Fibroblast of mammary gland (primary cell): Measurements from ENCODE around the gene CDC42EP2.

Experiments
- DNase-seq: peaks from one replicate; pipeline ENCODE4 v3.0.0-alpha.2; 2010; ENCODE audit warnings: low read depth
- H3K4me3 ChIP-seq: 2 replicates; pipeline ENCODE4 v1.5.1; 2011; ENCODE audit warnings: low read depth, mild to moderate bottlenecking, low read length, moderate library complexity; ENCODE audit not compliant: control insufficient read depth
- CTCF ChIP-seq: conservative IDR thresholded peaks from 2 replicates; pipeline ENCODE4 v1.5.1; 2011; ENCODE audit warnings: low read depth, low read length, inconsistent platforms; ENCODE audit not compliant: control insufficient read depth, insufficient read depth

CDC42EP2 gene

DNA sequence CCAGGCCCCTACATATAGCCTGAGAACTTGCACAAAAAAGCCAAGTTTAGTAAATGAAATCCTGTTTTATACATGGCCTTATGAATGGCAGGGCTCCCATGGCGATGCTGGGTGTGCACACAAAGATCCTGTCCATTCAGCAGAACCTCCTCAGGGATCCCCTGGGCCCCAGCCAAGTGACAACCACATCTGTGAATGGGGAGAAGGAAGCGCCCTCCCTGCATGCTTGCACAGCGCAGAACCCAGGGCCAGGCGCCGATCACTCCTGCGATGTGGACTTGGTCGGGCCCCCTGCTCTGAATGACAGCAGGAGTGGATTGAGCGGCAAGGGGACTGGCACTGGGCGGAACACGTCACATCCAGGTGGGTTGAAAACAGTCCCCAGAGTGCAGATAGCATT, 4.5 kb upstream of the CDC42EP2 start:
- no peak for TF ChIP-seq CTCF
- DNase-seq = no peak

DNA sequence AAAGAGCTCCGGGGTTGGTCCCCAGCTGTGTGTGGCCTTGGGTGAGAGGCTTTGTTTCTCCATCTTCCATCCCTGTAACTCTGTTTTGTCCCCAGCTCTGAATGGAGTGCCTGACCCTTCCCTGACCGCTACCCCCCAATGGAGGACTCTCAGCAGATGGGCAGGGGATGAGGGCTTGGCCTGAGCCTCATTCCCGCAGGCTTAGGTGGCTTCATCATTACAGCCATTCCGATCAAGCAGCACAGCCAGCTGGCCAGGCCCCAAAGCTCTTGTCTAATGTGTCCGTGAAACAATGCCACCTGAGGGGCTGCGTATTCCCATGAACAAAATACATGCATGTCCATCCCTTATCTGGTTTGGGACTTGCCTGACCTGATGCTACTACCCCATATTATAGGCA, 3.9 kb upstream of the CDC42EP2 start:
- TF ChIP-seq CTCF = no peak
- H3K4me3 ChIP-seq = no peak overlapping the region
- peak; percentile 54 for DNase-seq

More for the DNA sequence above, 4.5 kb upstream of the CDC42EP2 start:
- H3K4me3 ChIP-seq = no peak overlapping the region

DNA sequence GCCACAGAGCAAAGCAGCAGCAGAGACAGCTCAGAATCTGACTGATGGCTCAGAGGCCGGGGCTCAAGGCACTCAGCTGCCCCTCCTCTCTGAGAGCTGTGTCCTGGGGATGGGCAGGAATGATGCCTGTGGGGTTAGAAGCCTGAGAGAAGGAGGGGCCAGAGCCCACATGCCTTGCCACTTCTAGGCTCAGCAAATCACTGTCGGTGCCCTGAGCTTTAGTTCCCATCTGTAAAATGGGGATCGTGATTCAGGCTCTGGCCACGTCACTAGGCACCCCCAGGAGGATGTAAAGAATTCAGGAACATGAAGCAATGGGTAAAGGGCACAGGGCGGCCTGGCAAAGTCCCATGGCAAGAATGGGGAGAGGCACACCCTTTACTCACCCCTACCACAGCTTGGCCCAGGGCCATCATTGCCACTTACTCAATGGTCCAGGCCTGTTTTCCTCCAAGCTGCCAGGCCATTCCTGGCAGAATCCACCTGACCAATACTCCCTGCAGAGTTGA, 3.4 kb upstream of the CDC42EP2 start:
- H3K4me3 ChIP-seq = no peak overlapping the region
- peak; percentile 71 for DNase-seq
- no peak for TF ChIP-seq CTCF

DNA sequence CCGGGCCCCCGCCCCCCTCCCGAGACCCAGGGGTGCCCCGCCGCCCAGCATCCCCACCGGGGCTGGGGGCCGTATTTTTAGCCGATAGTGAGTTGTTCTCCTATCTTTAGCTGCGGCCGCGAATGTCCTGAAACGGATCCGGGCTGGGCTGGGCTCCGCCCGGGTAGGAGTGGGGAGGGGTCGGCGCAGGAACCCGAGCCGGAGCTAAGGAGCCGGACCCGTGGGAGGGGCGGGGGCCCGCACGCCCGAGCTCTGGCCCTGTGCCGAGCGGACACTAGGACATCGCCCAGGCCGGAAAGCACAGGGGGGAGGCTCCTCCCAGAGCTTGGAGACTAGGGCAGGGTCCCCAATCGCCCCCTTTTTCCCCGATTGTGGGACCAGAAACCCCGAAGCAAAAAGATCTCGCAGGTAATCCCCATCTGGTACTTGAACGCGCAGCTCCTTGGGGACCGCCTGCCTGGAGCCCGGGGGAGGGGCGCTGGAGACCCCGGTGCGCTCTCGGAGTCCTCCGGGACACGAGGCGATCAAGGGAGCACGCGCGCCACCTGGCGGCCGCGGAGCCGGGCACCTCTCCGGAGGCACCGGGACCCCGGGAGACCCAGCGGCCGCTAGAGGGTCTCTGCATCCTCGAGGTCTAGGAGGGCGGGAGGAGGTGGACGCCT, 669 bp downstream of the CDC42EP2 start:
- peak; percentile 68 for DNase-seq
- TF ChIP-seq CTCF = peak; percentile 61
- peak overlapping the region; percentile 90 for H3K4me3 ChIP-seq

- H3K4me3 ChIP-seq = peak overlapping the region; percentile 90
- no peak for DNase-seq
- no peak for TF ChIP-seq CTCF
These were observed 1.2 kb downstream of the CDC42EP2 start for GRCh38 chr11:65315866-65316226.

DNA sequence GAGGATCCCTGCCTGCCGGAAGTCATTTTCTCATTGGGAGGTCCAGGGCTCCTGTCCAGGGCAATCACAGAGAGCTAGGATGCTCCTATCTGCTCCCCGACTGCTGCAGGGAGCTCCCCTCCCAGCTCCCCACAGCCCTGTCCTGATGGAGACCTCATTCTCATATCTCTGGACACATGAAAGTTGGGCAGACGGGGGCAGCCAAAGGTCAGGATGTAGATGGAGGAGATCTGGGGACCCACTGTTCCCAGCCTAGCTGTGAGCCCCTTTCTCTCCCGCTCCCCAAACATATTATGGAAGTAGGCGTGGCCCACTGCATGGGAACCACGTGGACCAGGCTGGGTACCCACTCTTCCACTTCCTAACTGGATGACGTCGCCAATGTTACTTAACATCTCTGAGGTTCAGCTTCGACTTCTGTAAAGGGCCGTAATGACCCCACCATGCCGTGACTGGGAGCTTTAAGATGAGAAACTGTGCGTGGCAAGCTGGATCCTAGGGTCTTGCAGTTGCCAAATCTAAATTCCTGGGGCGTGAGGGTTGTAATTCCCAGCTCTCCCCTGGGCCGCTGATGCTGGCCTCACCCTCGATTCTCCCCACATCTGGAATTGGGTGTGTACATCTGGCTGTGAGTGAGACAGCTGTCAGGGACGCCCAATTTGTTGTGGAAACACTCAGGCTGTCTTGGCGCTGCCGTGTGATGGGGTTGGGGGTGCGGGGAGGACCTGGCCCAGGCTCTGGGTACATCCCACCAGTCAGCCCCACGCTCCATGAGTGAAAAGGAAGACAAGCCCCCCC, 1.8 kb downstream of the CDC42EP2 start:
- peak; percentile 99 for DNase-seq

More for the DNA sequence above, 1.8 kb downstream of the CDC42EP2 start:
- no peak for TF ChIP-seq CTCF
- peak overlapping the region; percentile 90 for H3K4me3 ChIP-seq
